ENCODE measurements around the gene GREM1.

- TF ChIP-seq, protein P1, sequence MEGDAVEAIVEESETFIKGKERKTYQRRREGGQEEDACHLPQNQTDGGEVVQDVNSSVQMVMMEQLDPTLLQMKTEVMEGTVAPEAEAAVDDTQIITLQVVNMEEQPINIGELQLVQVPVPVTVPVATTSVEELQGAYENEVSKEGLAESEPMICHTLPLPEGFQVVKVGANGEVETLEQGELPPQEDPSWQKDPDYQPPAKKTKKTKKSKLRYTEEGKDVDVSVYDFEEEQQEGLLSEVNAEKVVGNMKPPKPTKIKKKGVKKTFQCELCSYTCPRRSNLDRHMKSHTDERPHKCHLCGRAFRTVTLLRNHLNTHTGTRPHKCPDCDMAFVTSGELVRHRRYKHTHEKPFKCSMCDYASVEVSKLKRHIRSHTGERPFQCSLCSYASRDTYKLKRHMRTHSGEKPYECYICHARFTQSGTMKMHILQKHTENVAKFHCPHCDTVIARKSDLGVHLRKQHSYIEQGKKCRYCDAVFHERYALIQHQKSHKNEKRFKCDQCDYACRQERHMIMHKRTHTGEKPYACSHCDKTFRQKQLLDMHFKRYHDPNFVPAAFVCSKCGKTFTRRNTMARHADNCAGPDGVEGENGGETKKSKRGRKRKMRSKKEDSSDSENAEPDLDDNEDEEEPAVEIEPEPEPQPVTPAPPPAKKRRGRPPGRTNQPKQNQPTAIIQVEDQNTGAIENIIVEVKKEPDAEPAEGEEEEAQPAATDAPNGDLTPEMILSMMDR (conservative IDR thresholded peaks at IDR 0.05 in 1 of 2, IDR thresholded peaks at IDR 0.05 in 1 of 2; ENCODE audit: low read depth in 1 of 2, low read length in 2 of 2): no peak
- TF ChIP-seq EZH2 (IDR thresholded peaks at IDR 0.05; ENCODE audit: low read length, missing control alignments): no peak
Measured at GRCh38 chr15:32694222-32694983, 23.4 kb upstream of the GREM1 start.
